Activated CD4-positive, alpha-beta memory T cell treated with anti-CD3 and anti-CD28 coated beads, Interleukin-2, amount 10 ng/mL, durations not matched to agents 7 days and 5 days (primary cell): ENCODE results near the gene CCER1. TPM values are rescaled to one million over a fixed set of nuclear protein-coding genes. Genes with fewer than 3 reads are reported as not detected.
"Not testable (repeated sequence)": the region's sequence is repeated elsewhere in the genome, so short reads cannot be mapped to it uniquely, and the experiment has no call there.

Source experiments
- CTCF ChIA-PET: fragments of 350-600 bp; sonication (Branson Sonifier 250); formaldehyde crosslinking; loops from one replicate; lab custom pipeline; 2021; ENCODE audit warnings: antibody characterized with exemption, inconsistent platforms; lab: Charles Lee
- POLR2A ChIA-PET: fragments of 350-600 bp; sonication (Branson Sonifier 250); formaldehyde crosslinking; loops from one replicate; lab custom pipeline; 2021; ENCODE audit warnings: antibody characterized with exemption; lab: Charles Lee
- DNase-seq: peaks from one replicate; pipeline ENCODE4 v3.0.0-alpha.2; 2020
- H3K27ac Mint-ChIP-seq: one replicate; pipeline ENCODE4 v1.8.0; 2021; ENCODE audit warnings: mild to moderate bottlenecking, mixed read lengths
- H3K27me3 Mint-ChIP-seq: one replicate; pipeline ENCODE4 v1.8.0; 2021; ENCODE audit warnings: mixed read lengths
- H3K36me3 Mint-ChIP-seq: one replicate; pipeline ENCODE4 v1.8.0; 2021; ENCODE audit warnings: low read depth, mixed read lengths
- H3K4me1 Mint-ChIP-seq: one replicate; pipeline ENCODE4 v1.8.0; 2021; ENCODE audit warnings: mixed read lengths
- H3K4me3 Mint-ChIP-seq: one replicate; pipeline ENCODE4 v1.8.0; 2021; ENCODE audit warnings: mild to moderate bottlenecking, mixed read lengths
- H3K9me3 Mint-ChIP-seq: one replicate; pipeline ENCODE4 v1.8.0; 2021; ENCODE audit warnings: mixed read lengths
- total RNA-seq, 2 experiments: library from RNA; stranded (reverse); gene quantifications; one replicate each; pipeline ENCODE4 v1.2.3, GENCODE V29; 2021

CCER1 gene
- total RNA-seq, result not detected

- POLR2A ChIA-PET, result no interaction called here
- H3K27me3 Mint-ChIP-seq, result peaks cover 2% of the 10 kb centered on the region
- no peak for DNase-seq
- H3K4me3 Mint-ChIP-seq, result no peak within 1 kb of the TSS
- H3K4me1 Mint-ChIP-seq, result no peaks in the 10 kb centered on the region
- H3K36me3 Mint-ChIP-seq, result no peaks in the 10 kb centered on the region
- CTCF ChIA-PET, result interaction anchor here (0.6 kb wide), 2 partner anchors 10 to 29 kb away, joined by 3 read pairs; no protein-coding TSS in a partner anchor
- no peaks in the 10 kb centered on the region for H3K9me3 Mint-ChIP-seq
- no peak within 1 kb of the TSS for H3K27ac Mint-ChIP-seq
These were observed at the start of gene CCER1 for GRCh38 chr12:90954921-90955320. TSS of gene CCER1 (minus strand) at chr12:90955176. CDS start at chr12:90954742, 434 bp downstream.

GRCh38 chr12:91003737-91004136 is 48.8 kb upstream of the CCER1 start:
- Mint-ChIP-seq H3K36me3 (no peaks in the 10 kb centered on the region), H3K9me3 (no peaks in the 10 kb centered on the region), H3K27me3 (peaks cover 22% of the 10 kb centered on the region), H3K4me1 (peaks cover 21% of the 10 kb centered on the region), H3K27ac (no peak overlapping the region), H3K4me3 (no peak overlapping the region)
- DNase-seq, result no peak
- ChIA-PET POLR2A (no interaction called here), CTCF (no interaction called here)

- H3K27ac Mint-ChIP-seq, result no peak overlapping the region
- no peak overlapping the region for H3K4me3 Mint-ChIP-seq
- H3K4me1 Mint-ChIP-seq, result no peaks in the 10 kb centered on the region
- ChIA-PET CTCF (no interaction called here), POLR2A (no interaction called here)
- no peaks in the 10 kb centered on the region for H3K9me3 Mint-ChIP-seq
- H3K27me3 Mint-ChIP-seq, result peaks cover 10% of the 10 kb centered on the region
- no peaks in the 10 kb centered on the region for H3K36me3 Mint-ChIP-seq
- DNase-seq, result no peak
These were observed 46.3 kb upstream of the CCER1 start for GRCh38 chr12:91001306-91001705.

GRCh38 chr12:90999966-91000365 is 45.0 kb upstream of the CCER1 start:
- no peak for DNase-seq
- POLR2A ChIA-PET, result no interaction called here
- CTCF ChIA-PET, result no interaction called here
- no peak overlapping the region for H3K27ac Mint-ChIP-seq
- H3K4me3 Mint-ChIP-seq, result no peak overlapping the region
- no peaks in the 10 kb centered on the region for H3K36me3 Mint-ChIP-seq
- H3K27me3 Mint-ChIP-seq, result peaks cover 5% of the 10 kb centered on the region
- H3K9me3 Mint-ChIP-seq, result no peaks in the 10 kb centered on the region
- H3K4me1 Mint-ChIP-seq, result no peaks in the 10 kb centered on the region

- Mint-ChIP-seq H3K9me3 (no peaks in the 10 kb centered on the region), H3K27ac (no peak overlapping the region), H3K36me3 (no peaks in the 10 kb centered on the region), H3K4me3 (no peak overlapping the region), H3K4me1 (no peaks in the 10 kb centered on the region), H3K27me3 (peaks cover 4% of the 10 kb centered on the region)
- ChIA-PET CTCF (no interaction called here), POLR2A (no interaction called here)
- no peak for DNase-seq
These were observed 44.6 kb upstream of the CCER1 start for GRCh38 chr12:90999527-90999926.

DNA sequence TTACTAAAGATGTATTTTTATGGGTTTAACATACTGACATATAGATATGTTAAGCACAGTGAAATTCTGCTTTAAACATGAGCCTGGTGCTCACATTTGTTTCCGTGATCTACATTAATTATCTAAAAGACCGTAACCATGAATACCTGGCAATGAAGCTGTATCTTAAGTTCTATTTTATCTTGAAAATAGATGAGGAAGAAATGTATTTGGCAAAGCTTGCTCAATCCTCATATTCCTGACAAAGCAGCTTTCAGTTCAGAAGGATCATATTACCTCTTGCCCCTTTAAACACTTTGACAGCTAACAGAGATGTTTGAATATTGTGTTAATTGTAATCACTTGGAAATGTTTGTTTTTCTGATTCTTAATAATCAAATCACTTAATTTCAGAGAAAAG is 40.0 kb upstream of the CCER1 start:
- CTCF ChIA-PET, result no interaction called here
- Mint-ChIP-seq H3K36me3 (no peaks in the 10 kb centered on the region), H3K9me3 (no peaks in the 10 kb centered on the region), H3K4me1 (no peaks in the 10 kb centered on the region), H3K27me3 (no peaks in the 10 kb centered on the region), H3K27ac (no peak overlapping the region), H3K4me3 (no peak overlapping the region)
- POLR2A ChIA-PET, result no interaction called here
- DNase-seq, result no peak

DNA sequence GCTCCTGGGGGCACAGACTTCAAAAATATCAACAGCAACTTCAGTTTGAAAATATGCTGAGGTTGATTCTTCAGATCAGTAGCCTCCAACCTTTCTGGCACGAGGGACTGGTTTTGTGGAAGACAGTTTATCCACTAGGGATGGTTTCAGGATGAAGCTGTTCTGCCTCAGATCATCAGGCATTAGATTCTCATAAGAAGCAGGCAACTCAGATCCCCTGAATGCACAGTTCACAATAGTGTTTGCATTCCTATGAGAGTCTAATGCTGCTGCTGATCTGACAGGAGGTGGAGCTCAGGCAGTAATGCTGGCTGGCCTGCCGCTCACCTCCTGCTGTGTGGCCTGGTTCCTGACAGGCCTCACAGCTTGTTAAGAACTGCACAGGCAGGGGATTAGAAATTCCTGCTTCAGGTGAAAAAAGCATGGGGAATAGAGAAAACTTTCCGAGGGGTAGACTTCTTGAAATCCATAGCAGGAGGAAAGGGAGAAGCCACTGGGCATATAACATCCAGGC is 37.0 kb upstream of the CCER1 start:
- Mint-ChIP-seq H3K27me3 (peaks cover 2% of the 10 kb centered on the region), H3K27ac (no peak overlapping the region), H3K4me3 (no peak overlapping the region), H3K9me3 (no peaks in the 10 kb centered on the region), H3K36me3 (no peaks in the 10 kb centered on the region), H3K4me1 (no peaks in the 10 kb centered on the region)
- ChIA-PET CTCF (no interaction called here), POLR2A (no interaction called here)
- no peak for DNase-seq

GRCh38 chr12:90990611-90991010 is 35.6 kb upstream of the CCER1 start:
- no peaks in the 10 kb centered on the region for H3K9me3 Mint-ChIP-seq
- CTCF ChIA-PET, result no interaction called here
- peaks cover 2% of the 10 kb centered on the region for H3K27me3 Mint-ChIP-seq
- no peak overlapping the region for H3K4me3 Mint-ChIP-seq
- H3K4me1 Mint-ChIP-seq, result no peaks in the 10 kb centered on the region
- no peak for DNase-seq
- no peaks in the 10 kb centered on the region for H3K36me3 Mint-ChIP-seq
- no peak overlapping the region for H3K27ac Mint-ChIP-seq
- POLR2A ChIA-PET, result no interaction called here

GRCh38 chr12:90989686-90990111 is 34.7 kb upstream of the CCER1 start:
- H3K4me1 Mint-ChIP-seq, result no peaks in the 10 kb centered on the region
- H3K4me3 Mint-ChIP-seq, result no peak overlapping the region
- no peaks in the 10 kb centered on the region for H3K36me3 Mint-ChIP-seq
- CTCF ChIA-PET, result no interaction called here
- no peak overlapping the region for H3K27ac Mint-ChIP-seq
- no peak for DNase-seq
- H3K27me3 Mint-ChIP-seq, result peaks cover 2% of the 10 kb centered on the region
- H3K9me3 Mint-ChIP-seq, result no peaks in the 10 kb centered on the region
- POLR2A ChIA-PET, result no interaction called here

- H3K9me3 Mint-ChIP-seq, result no peaks in the 10 kb centered on the region
- no peaks in the 10 kb centered on the region for H3K4me1 Mint-ChIP-seq
- CTCF ChIA-PET, result no interaction called here
- no peak overlapping the region for H3K27ac Mint-ChIP-seq
- no peak overlapping the region for H3K4me3 Mint-ChIP-seq
- no peaks in the 10 kb centered on the region for H3K36me3 Mint-ChIP-seq
- peaks cover 2% of the 10 kb centered on the region for H3K27me3 Mint-ChIP-seq
- POLR2A ChIA-PET, result no interaction called here
- no peak for DNase-seq
These were observed 32.5 kb upstream of the CCER1 start for GRCh38 chr12:90987520-90987919.

- DNase-seq, result no peak
- Mint-ChIP-seq H3K9me3 (no peaks in the 10 kb centered on the region), H3K4me3 (no peak overlapping the region), H3K4me1 (no peaks in the 10 kb centered on the region), H3K36me3 (no peaks in the 10 kb centered on the region), H3K27me3 (peaks cover 2% of the 10 kb centered on the region), H3K27ac (no peak overlapping the region)
- ChIA-PET CTCF (no interaction called here), POLR2A (no interaction called here)
These were observed 32.1 kb upstream of the CCER1 start for GRCh38 chr12:90987101-90987500.

DNA sequence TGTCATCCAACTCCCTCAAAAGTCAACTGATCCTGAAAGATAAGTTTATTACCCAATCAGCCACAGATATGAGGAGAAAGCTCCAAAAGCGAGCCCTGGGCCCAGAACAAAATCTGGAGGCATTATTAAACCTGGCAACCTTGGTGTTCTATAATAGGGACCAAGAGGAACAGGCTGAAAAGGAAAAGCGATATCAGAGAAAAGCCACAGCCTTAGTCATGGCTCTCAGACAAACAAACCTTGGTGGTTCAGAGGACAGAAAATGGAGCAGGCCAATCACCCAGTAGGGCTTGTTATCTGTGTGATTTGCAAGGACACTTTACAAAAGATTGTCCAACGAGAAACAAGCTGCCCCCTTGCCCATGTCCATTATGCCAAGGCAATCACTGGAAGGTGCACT is 30.4 kb upstream of the CCER1 start:
- CTCF ChIA-PET, result not testable (repeated sequence)

DNA sequence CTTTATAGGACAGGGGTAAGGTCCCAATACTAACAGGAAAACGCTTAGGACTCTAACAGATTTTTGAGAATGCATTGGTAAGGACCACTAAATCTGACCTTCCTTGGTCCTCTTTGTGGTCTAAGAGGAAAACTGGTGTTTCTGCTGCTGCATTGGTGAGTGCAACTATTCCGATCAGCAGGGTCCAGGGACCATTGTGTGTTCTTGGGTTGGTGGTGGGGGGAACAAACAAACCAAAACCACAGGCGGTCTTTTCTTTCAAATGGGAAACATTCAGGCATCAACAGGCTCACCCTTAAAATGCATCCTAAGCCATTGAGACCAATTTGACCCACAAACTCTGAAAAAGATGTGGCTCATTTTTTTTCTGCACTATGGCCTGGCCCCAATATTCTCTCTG is 29.1 kb upstream of the CCER1 start:
- Mint-ChIP-seq H3K36me3 (no peaks in the 10 kb centered on the region), H3K27ac (no peak overlapping the region), H3K4me1 (no peaks in the 10 kb centered on the region), H3K4me3 (no peak overlapping the region), H3K27me3 (peaks cover 2% of the 10 kb centered on the region), H3K9me3 (no peaks in the 10 kb centered on the region)
- DNase-seq, result no peak
- ChIA-PET POLR2A (no interaction called here), CTCF (no interaction called here)

More for the DNA sequence above, 30.4 kb upstream of the CCER1 start:
- DNase-seq, H3K36me3 Mint-ChIP-seq, H3K9me3 Mint-ChIP-seq, H3K27ac Mint-ChIP-seq, POLR2A ChIA-PET, H3K27me3 Mint-ChIP-seq, H3K4me3 Mint-ChIP-seq, H3K4me1 Mint-ChIP-seq: not testable (repeated sequence)

GRCh38 chr12:90982170-90982569 is 27.2 kb upstream of the CCER1 start:
- ChIA-PET CTCF (no interaction called here), POLR2A (no interaction called here)
- Mint-ChIP-seq H3K27ac (no peak overlapping the region), H3K36me3 (no peaks in the 10 kb centered on the region), H3K4me1 (no peaks in the 10 kb centered on the region), H3K27me3 (peaks cover 2% of the 10 kb centered on the region), H3K9me3 (no peaks in the 10 kb centered on the region), H3K4me3 (no peak overlapping the region)
- no peak for DNase-seq
